GM12891 (cell line): ENCODE results near the gene DNAJC17.

ENCODE experiments used
- PAX5 ChIP-seq: IDR thresholded peaks from 2 replicates; pipeline ENCODE4 v1.6.1; 2011; ENCODE audit warnings: low read length, moderate library complexity, mild to moderate bottlenecking; ENCODE audit not compliant: insufficient read depth, severe bottlenecking
- POLR2A ChIP-seq: IDR thresholded peaks from 2 replicates; pipeline ENCODE4 v1.6.1; 2011; ENCODE audit warnings: low read depth, low read length, control low read depth
- POLR2AphosphoS5 ChIP-seq: IDR thresholded peaks from 2 replicates; pipeline ENCODE4 v1.6.1; 2011; ENCODE audit warnings: low read depth, low read length, control low read depth
- POU2F2 ChIP-seq: IDR thresholded peaks from 2 replicates; pipeline ENCODE4 v1.6.1; 2011; ENCODE audit warnings: low read depth, mild to moderate bottlenecking, control low read depth, low read length, moderate library complexity
- SPI1 ChIP-seq: IDR thresholded peaks from 2 replicates; pipeline ENCODE4 v1.6.1; 2011; ENCODE audit warnings: low read depth, low read length, control low read depth
- TAF1 ChIP-seq: IDR thresholded peaks from 2 replicates; pipeline ENCODE4 v1.6.1; 2011; ENCODE audit warnings: low read depth, low read length, control low read depth

DNA sequence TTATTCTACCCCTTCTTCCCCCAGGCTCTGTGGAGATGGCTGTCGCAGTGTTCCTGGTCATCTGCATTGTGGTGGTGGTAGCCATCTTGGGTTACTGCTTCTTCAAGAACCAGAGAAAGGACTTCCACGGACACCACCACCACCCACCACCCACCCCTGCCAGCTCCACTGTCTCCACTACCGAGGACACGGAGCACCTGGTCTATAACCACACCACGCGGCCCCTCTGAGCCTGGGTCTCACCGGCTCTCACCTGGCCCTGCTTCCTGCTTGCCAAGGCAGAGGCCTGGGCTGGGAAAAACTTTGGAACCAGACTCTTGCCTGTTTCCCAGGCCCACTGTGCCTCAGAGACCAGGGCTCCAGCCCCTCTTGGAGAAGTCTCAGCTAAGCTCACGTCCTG lies 49.5 kb upstream of the DNAJC17 start:
- TF ChIP-seq POLR2AphosphoS5 (no peak), POLR2A (no peak), PAX5 (no peak), TAF1 (no peak), POU2F2 (no peak), SPI1 (no peak)
